ENCODE data around the gene CABLES2.

CABLES2 gene

GRCh38 chr20:62413896-62414481 lies 6.9 kb upstream of the CABLES2 start:
- CTCF ChIA-PET: interaction anchor here (0.5 to 1.5 kb wide), 9 partner anchors 10 to 239 kb away, joined by 3 to 5 read pairs (median 3); partner anchors contain the start of gene RBBP8NL
- DNase-seq (ENCODE audit: low spot score): no peak
- POLR2A ChIA-PET (ENCODE audit: low non-redundant PET): no interaction called here
- peak; percentile 24; the same call in 1 of the 2 replicates for TF ChIP-seq CTCF (conservative IDR thresholded peaks at IDR 0.05; ENCODE audit: low read depth)
- no peak overlapping the region for H3K27ac ChIP-seq

- CTCF ChIA-PET: interaction anchor here (0.6 to 1.8 kb wide), 2 partner anchors 11 to 349 kb away, joined by 3 to 11 read pairs; no protein-coding TSS in a partner anchor
- POLR2A ChIA-PET (ENCODE audit: low non-redundant PET): no interaction called here
- no peak for DNase-seq (ENCODE audit: low spot score)
- H3K27ac ChIP-seq: no peak overlapping the region
- TF ChIP-seq CTCF (conservative IDR thresholded peaks at IDR 0.05; ENCODE audit: low read depth): no peak
These were observed 6.0 kb upstream of the CABLES2 start for GRCh38 chr20:62413025-62413570.

GRCh38 chr20:62412194-62413024 lies 5.3 kb upstream of the CABLES2 start:
- DNase-seq (ENCODE audit: low spot score): no peak
- ChIA-PET POLR2A (ENCODE audit: low non-redundant PET) (no interaction called here), CTCF (interaction anchor here (0.6 to 1.8 kb wide), 3 partner anchors 12 to 348 kb away, joined by 3 to 11 read pairs (median 3); no protein-coding TSS in a partner anchor)
- H3K27ac ChIP-seq: no peak overlapping the region
- no peak for TF ChIP-seq CTCF (conservative IDR thresholded peaks at IDR 0.05; ENCODE audit: low read depth)

GRCh38 chr20:62411479-62412193 lies 4.6 kb upstream of the CABLES2 start:
- DNase-seq (ENCODE audit: low spot score): no peak
- ChIA-PET CTCF (interaction anchor here (0.5 to 3.2 kb wide), 7 partner anchors 12 to 244 kb away, joined by 3 to 29 read pairs (median 5); no protein-coding TSS in a partner anchor), POLR2A (ENCODE audit: low non-redundant PET) (no interaction called here)
- H3K27ac ChIP-seq: peak overlapping the region; percentile 21
- TF ChIP-seq CTCF (conservative IDR thresholded peaks at IDR 0.05; ENCODE audit: low read depth): no peak

GRCh38 chr20:62410746-62411478 lies 3.8 kb upstream of the CABLES2 start:
- ChIA-PET CTCF (interaction anchor here (0.5 to 3.2 kb wide), 34 partner anchors 8 to 1634 kb away, joined by 3 to 29 read pairs (median 5); partner anchors contain the start of gene RBBP8NL), POLR2A (ENCODE audit: low non-redundant PET) (interaction anchor here (0.8 to 1.5 kb wide), 2 partner anchors 23 to 203 kb away, joined by 3 read pairs; no protein-coding TSS in a partner anchor)
- DNase-seq (ENCODE audit: low spot score): no peak
- no peak for TF ChIP-seq CTCF (conservative IDR thresholded peaks at IDR 0.05; ENCODE audit: low read depth)
- H3K27ac ChIP-seq: peak overlapping the region; percentile 21

Measured in RWPE1 (cell line).